ENCODE data around the gene ECI1.
A peak's percentile ranks its signal among the peaks of the same experiment; 100 is the strongest.
"Not testable (repeated sequence)": the region's sequence is repeated elsewhere in the genome, so short reads cannot be mapped to it uniquely, and the experiment has no call there.

Gene ECI1

DNA sequence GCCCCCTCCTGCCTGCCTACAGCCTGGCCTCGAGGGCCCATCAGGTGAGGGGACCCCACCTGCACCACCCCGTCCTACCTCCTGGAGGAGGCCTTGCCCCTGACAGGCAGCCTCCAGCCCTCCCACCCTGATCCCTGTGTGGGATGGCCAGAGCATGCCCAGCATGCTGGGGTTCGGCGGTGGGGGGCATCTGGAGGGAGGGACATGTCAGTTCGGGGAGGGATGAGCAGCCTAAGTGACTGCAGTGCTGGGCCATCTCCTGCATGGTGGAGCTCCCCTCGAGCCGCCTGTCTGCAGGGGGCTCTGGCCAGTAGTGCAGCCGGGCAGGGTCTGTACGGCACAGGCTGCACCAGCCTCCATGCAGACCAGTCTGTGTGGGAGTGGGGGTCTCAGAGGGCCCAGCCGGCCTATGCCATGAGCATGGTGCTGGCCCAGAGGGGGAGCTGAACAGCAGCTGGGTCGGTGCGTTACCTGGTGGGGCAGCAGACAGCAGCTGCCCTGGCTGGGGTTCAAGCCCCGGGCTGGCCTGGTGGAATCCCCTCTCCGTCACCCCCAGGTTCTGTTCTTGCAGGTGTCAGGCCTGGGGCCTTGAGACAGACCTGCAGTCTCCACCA is 20.6 kb upstream of the ECI1 start:
- no peak for TF ChIP-seq ZFX (IDR thresholded peaks at IDR 0.05)
- TF ChIP-seq, protein P1, sequence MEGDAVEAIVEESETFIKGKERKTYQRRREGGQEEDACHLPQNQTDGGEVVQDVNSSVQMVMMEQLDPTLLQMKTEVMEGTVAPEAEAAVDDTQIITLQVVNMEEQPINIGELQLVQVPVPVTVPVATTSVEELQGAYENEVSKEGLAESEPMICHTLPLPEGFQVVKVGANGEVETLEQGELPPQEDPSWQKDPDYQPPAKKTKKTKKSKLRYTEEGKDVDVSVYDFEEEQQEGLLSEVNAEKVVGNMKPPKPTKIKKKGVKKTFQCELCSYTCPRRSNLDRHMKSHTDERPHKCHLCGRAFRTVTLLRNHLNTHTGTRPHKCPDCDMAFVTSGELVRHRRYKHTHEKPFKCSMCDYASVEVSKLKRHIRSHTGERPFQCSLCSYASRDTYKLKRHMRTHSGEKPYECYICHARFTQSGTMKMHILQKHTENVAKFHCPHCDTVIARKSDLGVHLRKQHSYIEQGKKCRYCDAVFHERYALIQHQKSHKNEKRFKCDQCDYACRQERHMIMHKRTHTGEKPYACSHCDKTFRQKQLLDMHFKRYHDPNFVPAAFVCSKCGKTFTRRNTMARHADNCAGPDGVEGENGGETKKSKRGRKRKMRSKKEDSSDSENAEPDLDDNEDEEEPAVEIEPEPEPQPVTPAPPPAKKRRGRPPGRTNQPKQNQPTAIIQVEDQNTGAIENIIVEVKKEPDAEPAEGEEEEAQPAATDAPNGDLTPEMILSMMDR (conservative IDR thresholded peaks at IDR 0.05), result no peak

DNA sequence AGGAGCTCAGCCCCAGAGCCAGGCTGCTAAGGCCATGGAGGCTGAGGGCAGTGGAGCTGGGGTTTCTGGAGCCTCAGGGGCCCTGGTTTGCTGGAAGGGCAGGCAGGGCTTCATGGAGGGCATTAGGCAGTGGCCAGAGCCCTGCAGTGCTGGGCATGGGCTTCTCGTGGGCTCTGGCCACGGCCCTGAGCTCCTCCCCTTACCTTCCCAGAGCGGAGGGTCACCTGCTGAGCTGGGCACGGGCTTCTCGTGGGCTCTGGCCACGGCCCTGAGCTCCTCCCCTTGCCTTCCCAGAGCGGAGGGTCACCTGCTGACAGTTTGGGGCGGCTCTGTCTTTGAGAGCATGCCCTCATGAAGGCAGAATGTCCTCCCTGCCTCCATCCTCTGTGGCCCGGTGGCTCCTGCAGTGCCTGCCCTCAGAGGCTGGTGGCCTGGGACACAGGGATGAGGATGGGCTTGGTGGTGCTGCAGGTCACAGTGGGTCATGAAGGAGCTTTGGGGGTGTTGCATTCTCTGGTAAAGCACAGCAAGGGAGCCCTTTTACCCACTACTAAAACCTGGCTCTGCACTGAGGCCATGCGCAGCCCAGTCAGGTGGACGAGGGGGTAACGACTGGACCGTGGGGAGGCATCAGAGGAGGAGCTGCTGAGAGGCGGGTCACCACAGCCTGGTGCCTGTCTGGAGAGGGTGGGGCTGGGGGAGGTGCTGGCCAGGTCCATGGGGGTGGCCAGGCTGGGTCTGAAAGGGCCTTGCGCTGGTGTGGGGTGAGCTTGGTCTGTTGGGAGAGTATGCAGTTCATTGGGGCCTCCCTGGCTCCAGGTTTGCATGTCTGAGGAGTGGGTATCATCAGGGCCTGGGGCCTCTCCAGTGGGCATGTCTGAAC is 19.4 kb upstream of the ECI1 start:
- H3K27ac ChIP-seq, result no peak overlapping the region; the same call in 1 of the 2 replicates
- TF ChIP-seq, protein P1 (conservative IDR thresholded peaks at IDR 0.05), result no peak
- no peak for TF ChIP-seq ZFX (IDR thresholded peaks at IDR 0.05)

More for the DNA sequence above, 20.6 kb upstream of the ECI1 start:
- no peak overlapping the region for H3K27ac ChIP-seq

DNA sequence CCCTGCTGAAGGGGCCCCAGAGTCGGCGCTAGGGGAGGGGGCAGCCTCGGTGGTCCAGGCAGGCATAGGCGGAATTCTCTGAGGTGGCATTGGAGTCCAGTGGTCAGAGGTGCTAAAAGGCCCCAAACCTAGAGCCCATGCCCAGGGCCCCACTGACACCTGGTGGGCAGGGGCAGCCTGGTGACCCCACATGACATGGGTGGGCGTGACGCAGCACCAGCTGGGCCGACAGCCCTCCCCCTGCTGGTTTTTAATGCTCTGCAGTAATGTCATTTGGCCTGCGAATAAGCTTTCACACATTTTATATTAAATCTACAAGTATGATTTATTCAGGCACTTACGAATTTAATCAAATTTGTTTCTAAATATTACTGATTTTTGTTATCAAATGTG is 18.7 kb upstream of the ECI1 start:
- H3K27ac ChIP-seq, result peak overlapping the region; percentile 98; the same call in 1 of the 2 replicates
- TF ChIP-seq, protein P1 (conservative IDR thresholded peaks at IDR 0.05), result no peak

DNA sequence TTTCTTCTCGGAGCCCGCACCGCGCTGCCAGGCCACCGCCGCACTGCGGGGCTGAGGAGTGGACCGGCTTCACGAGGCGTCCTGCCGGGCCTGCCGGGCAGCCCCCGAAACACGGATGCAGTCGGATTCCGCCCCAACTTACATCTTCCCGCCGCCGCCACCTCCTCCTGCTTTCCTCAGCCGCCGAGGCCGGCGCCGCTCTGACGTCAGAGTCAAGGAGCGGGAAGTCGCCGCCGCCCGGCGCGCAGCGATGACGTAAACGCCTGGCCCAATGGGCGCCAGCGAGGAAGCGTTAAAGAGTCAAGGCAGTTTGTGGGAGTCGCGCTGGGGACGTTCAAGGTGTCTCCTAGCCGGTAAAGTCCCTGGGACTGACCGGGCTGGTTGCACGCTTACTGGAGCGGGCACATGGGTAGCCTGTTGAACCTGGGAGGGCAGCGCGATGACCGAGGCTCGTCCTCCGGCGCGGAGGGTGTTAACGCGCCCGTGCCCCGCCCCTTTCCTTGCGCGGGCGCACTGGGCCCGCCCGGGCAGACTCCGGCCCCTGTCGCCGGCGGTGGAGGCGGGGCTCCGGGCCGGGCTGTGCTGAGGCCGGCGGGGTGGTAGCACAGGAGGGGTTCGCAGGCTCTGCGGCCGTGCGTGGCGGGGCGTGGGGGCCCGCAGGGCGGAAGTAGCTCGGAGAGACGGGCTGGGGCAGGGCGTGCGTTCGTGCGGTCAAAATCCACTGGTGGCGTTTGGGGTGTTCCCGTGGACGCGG is 16.7 kb upstream of the ECI1 start, which contains the start of gene RNPS1:
RNPS1 (minus strand) TSS at position 214 of the 754 bp plus-strand sequence. CDS start 3,483 bp downstream, outside the sequence.
- 0 out of 2 replicates have a peak, but pooled peaks have one; percentile 24 for TF ChIP-seq ZFX (IDR thresholded peaks at IDR 0.05)
- TF ChIP-seq, protein P1 (conservative IDR thresholded peaks at IDR 0.05), result no peak
- H3K27ac ChIP-seq, result peak within 1 kb of the TSS; percentile 98

GRCh38 chr16:2267505-2267912 is 16.1 kb upstream of the ECI1 start:
- TF ChIP-seq ZFX (IDR thresholded peaks at IDR 0.05), result peak; percentile 75
- H3K27ac ChIP-seq, result peak overlapping the region; percentile 98

- H3K27ac ChIP-seq, result peak overlapping the region; percentile 98
Observed at GRCh38 chr16:2266887-2267286, 15.5 kb upstream of the ECI1 start.

DNA sequence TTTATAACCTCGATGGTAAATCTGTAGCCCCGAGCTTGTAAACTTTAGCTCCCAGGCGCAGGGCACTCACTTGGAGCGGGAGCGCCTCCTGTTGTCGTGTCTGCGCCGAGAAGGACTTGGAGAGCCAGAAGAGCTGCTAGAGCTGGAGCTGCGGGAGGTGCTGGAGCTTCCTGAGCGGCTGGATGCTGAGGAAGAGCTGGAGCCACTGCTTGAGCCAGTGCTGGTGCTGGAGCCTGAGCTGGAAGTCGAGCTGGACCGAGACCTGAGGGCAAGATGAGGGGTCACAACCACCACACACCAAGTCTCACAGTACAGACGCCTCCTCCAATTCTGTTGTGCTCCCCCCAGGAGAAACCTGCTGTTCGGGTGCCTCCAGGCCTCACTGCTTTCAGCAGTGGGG is 11.6 kb upstream of the ECI1 start:
- H3K27ac ChIP-seq, result peak overlapping the region; percentile 0; the same call in 1 of the 2 replicates

GRCh38 chr16:2260250-2260649 is 8.9 kb upstream of the ECI1 start:
- TF ChIP-seq ZFX (IDR thresholded peaks at IDR 0.05), result no peak
- TF ChIP-seq, protein P1 (conservative IDR thresholded peaks at IDR 0.05), result no peak
- peak overlapping the region; percentile 29; the same call in 1 of the 2 replicates for H3K27ac ChIP-seq

GRCh38 chr16:2258530-2258929 is 7.1 kb upstream of the ECI1 start:
- not testable (repeated sequence) for H3K27ac ChIP-seq
